OCI-LY1 (cell line): Measurements from ENCODE around the gene PSMD3.

Source experiments
- H2AFZ ChIP-seq: fragments of 200-600 bp; sonication (generic), shearing (Covaris generic); 2 replicates; pipeline ENCODE4 v1.6.0; 2014; ENCODE audit warnings: antibody characterized with exemption, mild to moderate bottlenecking, low read length
- H3F3A ChIP-seq: fragments of 200-600 bp; sonication (generic), shearing (Covaris generic); 2 replicates; pipeline ENCODE4 v1.6.0; 2014; ENCODE audit warnings: mild to moderate bottlenecking, antibody characterized with exemption, low read length, moderate library complexity; ENCODE audit not compliant: insufficient read depth
- H3K27ac ChIP-seq: fragments of 200-600 bp; sonication (generic); 2 replicates; pipeline ENCODE4 v1.5.1; 2014; ENCODE audit warnings: low read length, mixed run types, mild to moderate bottlenecking, low read depth; ENCODE audit not compliant: poor library complexity, severe bottlenecking
- H3K27me3 ChIP-seq: fragments of 200-600 bp; sonication (generic); 2 replicates; pipeline ENCODE4 v1.6.0; 2014; ENCODE audit warnings: antibody characterized with exemption, mild to moderate bottlenecking, low read length, moderate library complexity; ENCODE audit not compliant: insufficient read depth
- H3K36me3 ChIP-seq: fragments of 200-600 bp; sonication (generic); 2 replicates; pipeline ENCODE4 v1.6.1; 2014; ENCODE audit warnings: mild to moderate bottlenecking, antibody characterized with exemption, low read length, moderate library complexity, mixed read lengths; ENCODE audit not compliant: insufficient read depth
- H3K4me1 ChIP-seq: fragments of 200-600 bp; sonication (generic); 2 replicates; pipeline ENCODE4 v1.5.1; 2014; ENCODE audit warnings: mild to moderate bottlenecking, low read length, moderate library complexity; ENCODE audit not compliant: insufficient read depth, severe bottlenecking
- H3K4me2 ChIP-seq: fragments of 200-600 bp; sonication (generic), shearing (Covaris generic); 2 replicates; pipeline ENCODE4 v1.6.1; 2014; ENCODE audit warnings: low read length
- H3K4me3 ChIP-seq: fragments of 200-600 bp; sonication (generic); 2 replicates; pipeline ENCODE4 v1.5.1; 2014; ENCODE audit warnings: low read length, low read depth, mild to moderate bottlenecking, mixed read lengths; ENCODE audit not compliant: poor library complexity, severe bottlenecking
- H3K79me2 ChIP-seq: fragments of 200-600 bp; shearing (Covaris generic); 2 replicates; pipeline ENCODE4 v1.6.1; 2016; ENCODE audit warnings: mixed run types, low read length, mixed read lengths; ENCODE audit not compliant: insufficient read depth
- H3K9ac ChIP-seq: fragments of 200-600 bp; sonication (generic), shearing (Covaris generic); 2 replicates; pipeline ENCODE4 v1.6.1; 2014; ENCODE audit warnings: mild to moderate bottlenecking, low read length, mixed read lengths
- H3K9me2 ChIP-seq: fragments of 200-600 bp; sonication (generic), shearing (Covaris generic); 2 replicates; pipeline ENCODE4 v1.6.1; 2014; ENCODE audit warnings: low read depth, mild to moderate bottlenecking, low read length, mixed read lengths
- H3K9me3 ChIP-seq: fragments of 200-600 bp; shearing (Covaris generic); 2 replicates; pipeline ENCODE4 v1.6.1; 2014; ENCODE audit warnings: low read length, mixed read lengths
- H4K20me1 ChIP-seq: fragments of 200-600 bp; sonication (generic), shearing (Covaris generic); 2 replicates; pipeline ENCODE4 v1.6.0; 2016; ENCODE audit warnings: mild to moderate bottlenecking, low read length; ENCODE audit not compliant: insufficient read depth
- EZH2 ChIP-seq: fragments of 200-600 bp; sonication (generic), shearing (Covaris generic); IDR thresholded peaks from 2 replicates; pipeline ENCODE4 v1.8.0; 2017; ENCODE audit warnings: borderline replicate concordance, mixed run types, mild to moderate bottlenecking, antibody characterized with exemption, low read length, moderate library complexity, mixed read lengths
- TF ChIP-seq, protein P1 (sequence below): fragments of 200-600 bp; sonication (generic), shearing (Covaris generic); IDR thresholded peaks from 2 replicates; pipeline ENCODE4 v1.5.1; 2017; ENCODE audit warnings: mild to moderate bottlenecking, antibody characterized with exemption, low read length, moderate library complexity, mixed read lengths

Gene PSMD3

DNA sequence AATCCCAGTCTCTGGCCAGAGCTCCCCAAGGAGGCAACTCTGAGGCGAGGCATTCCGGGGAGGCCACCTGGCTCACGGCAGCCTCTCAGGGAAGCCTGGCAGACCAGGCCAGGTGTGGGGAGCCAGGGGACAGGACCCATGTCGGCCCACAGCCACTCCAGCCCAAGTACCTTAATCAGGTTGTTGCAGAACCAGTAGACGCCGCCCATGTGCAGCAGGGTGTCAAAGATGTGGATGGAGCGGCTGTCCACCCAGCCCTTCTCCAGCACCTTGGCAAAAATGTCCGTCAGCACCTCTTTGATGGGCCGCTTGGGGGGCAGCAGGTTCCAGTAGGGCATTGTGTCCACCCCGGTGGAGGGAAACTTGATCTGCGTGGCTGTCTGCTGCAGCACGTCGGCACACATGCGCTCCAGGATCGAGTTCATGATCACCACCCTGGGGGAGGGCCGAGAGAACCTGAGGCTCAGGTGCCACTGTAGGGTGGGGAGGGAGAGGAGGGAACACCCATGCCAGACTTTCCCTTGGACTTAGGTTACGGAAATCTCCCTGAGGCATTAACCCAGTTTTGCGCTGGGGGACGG, 42.4 kb downstream of the PSMD3 start:
- Histone ChIP-seq H2AFZ (no peak overlapping the region), H3F3A (no peaks in the 10 kb centered on the region), H3K4me2 (no peak overlapping the region), H3K4me3 (no peak overlapping the region), H3K9me3 (no peaks in the 10 kb centered on the region), H3K27me3 (no peaks in the 10 kb centered on the region), H3K9ac (no peak overlapping the region), H3K27ac (no peak overlapping the region), H3K36me3 (peaks cover 56% of the 10 kb centered on the region), H3K79me2 (no peaks in the 10 kb centered on the region), H4K20me1 (no peaks in the 10 kb centered on the region), H3K9me2 (no peaks in the 10 kb centered on the region), H3K4me1 (peaks cover 6% of the 10 kb centered on the region)
- TF ChIP-seq, protein P1, sequence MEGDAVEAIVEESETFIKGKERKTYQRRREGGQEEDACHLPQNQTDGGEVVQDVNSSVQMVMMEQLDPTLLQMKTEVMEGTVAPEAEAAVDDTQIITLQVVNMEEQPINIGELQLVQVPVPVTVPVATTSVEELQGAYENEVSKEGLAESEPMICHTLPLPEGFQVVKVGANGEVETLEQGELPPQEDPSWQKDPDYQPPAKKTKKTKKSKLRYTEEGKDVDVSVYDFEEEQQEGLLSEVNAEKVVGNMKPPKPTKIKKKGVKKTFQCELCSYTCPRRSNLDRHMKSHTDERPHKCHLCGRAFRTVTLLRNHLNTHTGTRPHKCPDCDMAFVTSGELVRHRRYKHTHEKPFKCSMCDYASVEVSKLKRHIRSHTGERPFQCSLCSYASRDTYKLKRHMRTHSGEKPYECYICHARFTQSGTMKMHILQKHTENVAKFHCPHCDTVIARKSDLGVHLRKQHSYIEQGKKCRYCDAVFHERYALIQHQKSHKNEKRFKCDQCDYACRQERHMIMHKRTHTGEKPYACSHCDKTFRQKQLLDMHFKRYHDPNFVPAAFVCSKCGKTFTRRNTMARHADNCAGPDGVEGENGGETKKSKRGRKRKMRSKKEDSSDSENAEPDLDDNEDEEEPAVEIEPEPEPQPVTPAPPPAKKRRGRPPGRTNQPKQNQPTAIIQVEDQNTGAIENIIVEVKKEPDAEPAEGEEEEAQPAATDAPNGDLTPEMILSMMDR, result no peak
- TF ChIP-seq EZH2, result no peak

DNA sequence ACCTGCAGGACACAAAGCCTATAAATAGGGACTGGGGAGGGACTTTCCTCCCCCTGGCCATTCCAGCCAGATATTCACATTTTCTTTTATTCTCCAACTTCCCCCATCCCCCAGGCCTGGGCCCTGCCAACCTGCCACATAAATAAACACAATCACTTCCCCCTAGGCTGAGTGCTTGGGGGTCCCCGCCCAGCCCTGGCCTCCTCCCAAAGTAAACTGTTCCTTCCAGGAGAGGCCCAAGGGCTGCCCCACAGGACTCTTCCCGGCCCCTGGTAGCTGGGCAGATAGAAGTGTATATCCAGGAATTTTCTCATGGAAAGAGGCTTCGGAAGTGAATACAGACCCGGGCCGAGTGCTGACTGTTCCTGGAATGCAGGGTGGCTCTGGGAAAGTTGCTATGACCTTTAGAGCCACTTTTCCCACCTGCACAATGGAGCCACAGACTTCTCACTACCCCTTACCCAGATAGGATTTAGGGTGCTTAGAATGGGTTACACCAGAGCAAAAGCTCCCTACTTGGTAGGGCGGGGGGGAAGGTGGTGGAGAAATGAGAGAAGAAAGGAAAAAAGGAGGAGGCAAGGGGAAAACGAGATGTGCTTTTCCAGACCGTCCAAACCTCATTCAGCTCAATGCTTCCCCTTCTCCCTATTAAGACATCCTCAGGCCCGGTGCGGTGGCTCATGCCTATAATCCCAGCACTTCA, 43.1 kb downstream of the PSMD3 start:
- Histone ChIP-seq H3K4me3 (no peak overlapping the region), H3K27me3 (no peaks in the 10 kb centered on the region), H3K9me3 (no peaks in the 10 kb centered on the region), H3K79me2 (no peaks in the 10 kb centered on the region), H3K27ac (no peak overlapping the region), H2AFZ (no peak overlapping the region), H3K9me2 (no peaks in the 10 kb centered on the region), H3K36me3 (peaks cover 58% of the 10 kb centered on the region), H3K9ac (no peak overlapping the region), H3K4me2 (no peak overlapping the region), H4K20me1 (no peaks in the 10 kb centered on the region), H3F3A (no peaks in the 10 kb centered on the region), H3K4me1 (peaks cover 6% of the 10 kb centered on the region)
- TF ChIP-seq EZH2, result no peak
- TF ChIP-seq, protein P1, result no peak

DNA sequence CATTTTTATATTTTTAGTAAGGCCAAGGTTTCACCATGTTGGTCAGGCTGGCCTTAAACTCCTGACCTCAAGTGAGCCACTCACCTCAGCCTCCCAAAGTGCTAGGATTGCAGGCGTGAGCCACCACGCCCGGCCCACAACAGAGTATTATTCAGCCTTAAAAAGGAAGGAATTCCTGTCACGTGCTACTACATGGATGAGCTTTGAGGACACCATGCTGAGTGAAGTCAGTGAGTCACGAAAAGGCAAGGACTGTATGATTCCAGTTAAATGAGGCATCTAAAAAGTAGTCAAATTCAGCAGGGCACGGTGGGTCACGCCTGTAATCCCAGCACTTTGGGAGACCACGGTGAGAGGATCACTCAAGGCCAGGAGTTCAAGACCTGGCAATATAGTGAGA, 44.3 kb downstream of the PSMD3 start:
- no peak for TF ChIP-seq EZH2
- TF ChIP-seq, protein P1, result no peak
- Histone ChIP-seq H2AFZ (no peak overlapping the region), H3K4me1 (peaks cover 6% of the 10 kb centered on the region), H3K4me2 (no peak overlapping the region), H4K20me1 (no peaks in the 10 kb centered on the region), H3K27me3 (no peaks in the 10 kb centered on the region), H3K27ac (no peak overlapping the region), H3K9me3 (no peaks in the 10 kb centered on the region), H3K9me2 (no peaks in the 10 kb centered on the region), H3F3A (no peaks in the 10 kb centered on the region), H3K9ac (no peak overlapping the region), H3K4me3 (no peak overlapping the region), H3K79me2 (no peaks in the 10 kb centered on the region), H3K36me3 (peaks cover 61% of the 10 kb centered on the region)
